GM13977 (cell line): ENCODE results near the gene FRAS1.

Experiments
- DNase-seq: peaks from one replicate; pipeline ENCODE4 v3.0.0; 2012; ENCODE audit warnings: low spot score
- CTCF ChIP-seq: IDR thresholded peaks from 2 replicates; pipeline ENCODE4 v1.5.1; 2012; ENCODE audit warnings: mild to moderate bottlenecking, control low read depth; ENCODE audit not compliant: insufficient read depth; ENCODE audit errors: extremely low read depth, missing control alignments
- in situ Hi-C: fragments of 300-500 bp; cut with MboI; formaldehyde crosslinking; loops from one replicate; pipeline ENCODE4 v1.12.0; 2022; ENCODE audit warnings: low sequenced_read_pairs, low pct_unique_long_range_greater_than_20kb, mixed read lengths, inconsistent platforms; ENCODE audit not compliant: unreplicated experiment

Gene FRAS1

GRCh38 chr4:78571804-78572203, 514.7 kb downstream of the FRAS1 start:
- DNase-seq: no peak
- no peak for TF ChIP-seq CTCF
- in situ Hi-C loops: no loop called here

GRCh38 chr4:78578674-78579425, 521.7 kb downstream of the FRAS1 start:
- in situ Hi-C loops: no loop called here
- no peak for DNase-seq
- no peak for TF ChIP-seq CTCF

- TF ChIP-seq CTCF: no peak
- no peak for DNase-seq
- in situ Hi-C loops: no loop called here
Observed at GRCh38 chr4:78581618-78582017, 524.5 kb downstream of the FRAS1 start.

- in situ Hi-C loops: no loop called here
- TF ChIP-seq CTCF: no peak
- no peak for DNase-seq
Observed at GRCh38 chr4:78584863-78585547, 527.9 kb downstream of the FRAS1 start.

GRCh38 chr4:78585633-78586032, 528.5 kb downstream of the FRAS1 start:
- in situ Hi-C loops: no loop called here
- TF ChIP-seq CTCF: no peak
- DNase-seq: no peak

- in situ Hi-C loops: no loop called here
- no peak for TF ChIP-seq CTCF
- no peak for DNase-seq
Observed at GRCh38 chr4:78588894-78589545, 531.9 kb downstream of the FRAS1 start.
